Measurements from ENCODE around the gene ASAP3.

GRCh38 chr1:23506376-23507107, 22.6 kb upstream of the ASAP3 start:
- TF ChIP-seq SIN3A (IDR thresholded peaks at IDR 0.05; ENCODE audit: borderline replicate concordance, insufficient read depth, low read depth, low read length) (no peak), POLR2AphosphoS5 (IDR thresholded peaks at IDR 0.05; ENCODE audit: low read depth, low read length) (no peak)
- TF ChIP-seq, protein P1, sequence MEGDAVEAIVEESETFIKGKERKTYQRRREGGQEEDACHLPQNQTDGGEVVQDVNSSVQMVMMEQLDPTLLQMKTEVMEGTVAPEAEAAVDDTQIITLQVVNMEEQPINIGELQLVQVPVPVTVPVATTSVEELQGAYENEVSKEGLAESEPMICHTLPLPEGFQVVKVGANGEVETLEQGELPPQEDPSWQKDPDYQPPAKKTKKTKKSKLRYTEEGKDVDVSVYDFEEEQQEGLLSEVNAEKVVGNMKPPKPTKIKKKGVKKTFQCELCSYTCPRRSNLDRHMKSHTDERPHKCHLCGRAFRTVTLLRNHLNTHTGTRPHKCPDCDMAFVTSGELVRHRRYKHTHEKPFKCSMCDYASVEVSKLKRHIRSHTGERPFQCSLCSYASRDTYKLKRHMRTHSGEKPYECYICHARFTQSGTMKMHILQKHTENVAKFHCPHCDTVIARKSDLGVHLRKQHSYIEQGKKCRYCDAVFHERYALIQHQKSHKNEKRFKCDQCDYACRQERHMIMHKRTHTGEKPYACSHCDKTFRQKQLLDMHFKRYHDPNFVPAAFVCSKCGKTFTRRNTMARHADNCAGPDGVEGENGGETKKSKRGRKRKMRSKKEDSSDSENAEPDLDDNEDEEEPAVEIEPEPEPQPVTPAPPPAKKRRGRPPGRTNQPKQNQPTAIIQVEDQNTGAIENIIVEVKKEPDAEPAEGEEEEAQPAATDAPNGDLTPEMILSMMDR (IDR thresholded peaks at IDR 0.05), result no peak
- TF ChIP-seq, protein P2, sequence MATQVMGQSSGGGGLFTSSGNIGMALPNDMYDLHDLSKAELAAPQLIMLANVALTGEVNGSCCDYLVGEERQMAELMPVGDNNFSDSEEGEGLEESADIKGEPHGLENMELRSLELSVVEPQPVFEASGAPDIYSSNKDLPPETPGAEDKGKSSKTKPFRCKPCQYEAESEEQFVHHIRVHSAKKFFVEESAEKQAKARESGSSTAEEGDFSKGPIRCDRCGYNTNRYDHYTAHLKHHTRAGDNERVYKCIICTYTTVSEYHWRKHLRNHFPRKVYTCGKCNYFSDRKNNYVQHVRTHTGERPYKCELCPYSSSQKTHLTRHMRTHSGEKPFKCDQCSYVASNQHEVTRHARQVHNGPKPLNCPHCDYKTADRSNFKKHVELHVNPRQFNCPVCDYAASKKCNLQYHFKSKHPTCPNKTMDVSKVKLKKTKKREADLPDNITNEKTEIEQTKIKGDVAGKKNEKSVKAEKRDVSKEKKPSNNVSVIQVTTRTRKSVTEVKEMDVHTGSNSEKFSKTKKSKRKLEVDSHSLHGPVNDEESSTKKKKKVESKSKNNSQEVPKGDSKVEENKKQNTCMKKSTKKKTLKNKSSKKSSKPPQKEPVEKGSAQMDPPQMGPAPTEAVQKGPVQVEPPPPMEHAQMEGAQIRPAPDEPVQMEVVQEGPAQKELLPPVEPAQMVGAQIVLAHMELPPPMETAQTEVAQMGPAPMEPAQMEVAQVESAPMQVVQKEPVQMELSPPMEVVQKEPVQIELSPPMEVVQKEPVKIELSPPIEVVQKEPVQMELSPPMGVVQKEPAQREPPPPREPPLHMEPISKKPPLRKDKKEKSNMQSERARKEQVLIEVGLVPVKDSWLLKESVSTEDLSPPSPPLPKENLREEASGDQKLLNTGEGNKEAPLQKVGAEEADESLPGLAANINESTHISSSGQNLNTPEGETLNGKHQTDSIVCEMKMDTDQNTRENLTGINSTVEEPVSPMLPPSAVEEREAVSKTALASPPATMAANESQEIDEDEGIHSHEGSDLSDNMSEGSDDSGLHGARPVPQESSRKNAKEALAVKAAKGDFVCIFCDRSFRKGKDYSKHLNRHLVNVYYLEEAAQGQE (IDR thresholded peaks at IDR 0.05; ENCODE audit: insufficient read depth in 1 of 2, low read depth in 2 of 2, low read length in 1 of 2), result no peak

Measured in Panc1 (cell line).